Activated CD4-positive, CD25-positive, alpha-beta regulatory T cell treated with anti-CD3 and anti-CD28 coated beads, Interleukin-2, amount 50 U/mL, for 16 hours (primary cell): ENCODE data around the gene SMIM29.
"Not testable (repeated sequence)": the region's sequence is repeated elsewhere in the genome, so short reads cannot be mapped to it uniquely, and the experiment has no call there.

Experiments
- DNase-seq: peaks from one replicate; pipeline ENCODE4 v3.0.0-alpha.2; 2020; ENCODE audit warnings: low read depth, low spot score

SMIM29 gene

GRCh38 chr6:34269132-34269531 lies 20.3 kb upstream of the SMIM29 start:
- not testable (repeated sequence) for DNase-seq

GRCh38 chr6:34267746-34268145 lies 18.9 kb upstream of the SMIM29 start:
- no peak for DNase-seq

- DNase-seq: not testable (repeated sequence)
Measured at GRCh38 chr6:34263484-34263883, 14.7 kb upstream of the SMIM29 start.

- no peak for DNase-seq
Measured at GRCh38 chr6:34260576-34261267, 11.9 kb upstream of the SMIM29 start.

- DNase-seq: no peak
Measured at GRCh38 chr6:34259529-34260069, 10.8 kb upstream of the SMIM29 start.

GRCh38 chr6:34252395-34252794 lies 3.6 kb upstream of the SMIM29 start:
- not testable (repeated sequence) for DNase-seq

- DNase-seq: no peak
Measured at GRCh38 chr6:34249469-34250261, 859 bp upstream of the SMIM29 start.

- no peak for DNase-seq
Measured at GRCh38 chr6:34248198-34248726, 544 bp downstream of the SMIM29 start.

GRCh38 chr6:34247481-34248197 lies 1.2 kb downstream of the SMIM29 start:
- no peak for DNase-seq

- DNase-seq: no peak
Measured at GRCh38 chr6:34246563-34247391, 2.0 kb downstream of the SMIM29 start.

GRCh38 chr6:34246249-34246562 lies 2.6 kb downstream of the SMIM29 start:
- no peak for DNase-seq

GRCh38 chr6:34245761-34246140 lies 3.1 kb downstream of the SMIM29 start:
- not testable (repeated sequence) for DNase-seq

- not testable (repeated sequence) for DNase-seq
Measured at GRCh38 chr6:34245032-34245760, 3.6 kb downstream of the SMIM29 start.

- no peak for DNase-seq
Measured at GRCh38 chr6:34243901-34244884, 4.6 kb downstream of the SMIM29 start.

GRCh38 chr6:34243131-34243771 lies 5.6 kb downstream of the SMIM29 start:
- no peak for DNase-seq

GRCh38 chr6:34242252-34243130 lies 6.3 kb downstream of the SMIM29 start:
- no peak for DNase-seq

- DNase-seq: no peak
Measured at GRCh38 chr6:34241351-34242215, 7.2 kb downstream of the SMIM29 start.
